Glomerular endothelial cell (primary cell): ENCODE results near the gene PDZD2. TPM values are rescaled to one million over a fixed set of nuclear protein-coding genes. Genes with fewer than 3 reads are reported as not detected.

ENCODE experiments used
- DNase-seq: peaks from one replicate; pipeline ENCODE4 v3.0.0-alpha.2; 2011; ENCODE audit warnings: low read depth, low spot score; ENCODE audit errors: extremely low read depth
- total RNA-seq: library from RNA; depleted of rRNA; stranded (reverse); fragments of >200 nt; gene quantifications from 2 replicates; pipeline ENCODE4 v1.2.3, GENCODE V29; 2015

PDZD2 gene
- total RNA-seq, 1 donor from 2014 or later = 20.3 TPM

DNA sequence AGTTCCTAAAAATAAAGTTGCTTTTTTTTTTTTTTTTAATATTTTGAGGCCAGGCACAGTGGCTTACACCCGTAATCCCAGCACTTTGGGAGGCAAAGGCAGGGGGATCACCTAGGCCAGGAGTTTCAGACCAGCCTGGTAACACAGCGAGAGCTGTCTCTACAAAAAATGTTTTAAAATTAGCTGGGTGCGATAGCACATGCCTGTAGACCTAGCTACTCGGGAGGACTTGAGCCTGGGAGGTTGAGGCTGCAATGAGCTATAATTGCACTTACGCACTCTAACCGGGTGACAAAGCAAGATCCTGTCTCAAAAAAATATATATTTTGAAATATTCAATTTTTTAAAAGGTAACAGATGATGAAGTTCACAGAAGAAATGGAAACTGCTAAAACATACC lies 512.3 kb downstream of the PDZD2 start:
- no peak for DNase-seq

DNA sequence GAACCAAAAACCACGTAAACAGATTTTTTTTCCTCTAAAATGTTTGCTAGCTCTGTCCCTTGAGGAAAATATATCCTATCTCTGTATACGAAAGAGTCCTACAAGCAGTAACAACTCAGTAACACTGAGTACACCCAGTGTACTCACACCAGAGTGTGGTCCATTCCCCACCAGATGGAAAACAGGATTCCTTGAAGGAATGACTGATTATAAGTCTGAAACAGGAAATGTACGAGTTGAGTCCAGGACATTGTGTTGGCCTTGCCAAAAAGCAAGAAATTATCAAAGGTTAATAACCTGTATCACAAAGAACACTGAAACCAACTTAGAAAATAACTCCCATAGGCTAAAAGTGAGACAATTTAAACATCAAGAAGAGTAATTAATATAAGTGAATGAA lies 514.8 kb downstream of the PDZD2 start:
- DNase-seq = no peak

DNA sequence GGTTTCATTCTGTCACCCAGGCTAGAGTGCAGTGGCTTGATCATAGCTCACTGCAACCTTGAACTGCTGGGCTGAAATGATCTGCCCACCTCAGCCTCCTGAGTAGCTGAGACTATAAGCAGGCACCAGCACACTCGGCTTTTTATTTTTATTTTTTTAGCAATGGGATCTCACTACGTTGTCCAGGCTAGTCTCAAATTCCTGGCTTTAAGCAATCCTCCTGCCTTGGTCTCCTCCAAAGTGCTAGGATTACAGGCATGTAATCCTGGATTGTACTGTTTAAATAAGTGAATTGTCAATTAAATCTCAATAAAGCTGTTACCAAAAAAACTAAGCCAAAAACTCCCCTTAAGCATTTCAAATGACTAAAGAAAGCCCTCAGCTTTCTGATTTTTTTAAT lies 516.3 kb downstream of the PDZD2 start:
- DNase-seq = no peak

- no peak for DNase-seq
Observed at GRCh38 chr5:32156635-32157034, 517.7 kb downstream of the PDZD2 start.

DNA sequence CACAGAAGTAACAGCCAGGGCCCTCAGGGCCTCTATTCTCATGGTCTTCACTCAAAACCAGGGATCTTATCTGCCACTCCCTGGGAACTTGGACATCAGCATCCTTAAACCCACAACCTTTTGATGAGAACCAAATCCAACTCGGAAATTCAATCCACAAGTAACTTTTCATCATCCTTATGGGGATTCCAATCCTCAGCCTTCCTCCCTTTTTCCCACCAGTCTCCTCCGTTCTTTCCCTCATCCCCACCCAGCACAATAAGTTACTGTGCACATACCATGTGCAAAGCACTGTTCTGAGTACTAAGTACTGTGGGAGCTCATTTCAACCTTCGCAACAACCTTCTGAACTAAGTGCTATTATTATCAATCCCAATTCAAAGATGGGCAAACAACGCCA lies 518.1 kb downstream of the PDZD2 start:
- DNase-seq = no peak

- DNase-seq = no peak
Observed at GRCh38 chr5:32158679-32158975, 519.7 kb downstream of the PDZD2 start.

DNA sequence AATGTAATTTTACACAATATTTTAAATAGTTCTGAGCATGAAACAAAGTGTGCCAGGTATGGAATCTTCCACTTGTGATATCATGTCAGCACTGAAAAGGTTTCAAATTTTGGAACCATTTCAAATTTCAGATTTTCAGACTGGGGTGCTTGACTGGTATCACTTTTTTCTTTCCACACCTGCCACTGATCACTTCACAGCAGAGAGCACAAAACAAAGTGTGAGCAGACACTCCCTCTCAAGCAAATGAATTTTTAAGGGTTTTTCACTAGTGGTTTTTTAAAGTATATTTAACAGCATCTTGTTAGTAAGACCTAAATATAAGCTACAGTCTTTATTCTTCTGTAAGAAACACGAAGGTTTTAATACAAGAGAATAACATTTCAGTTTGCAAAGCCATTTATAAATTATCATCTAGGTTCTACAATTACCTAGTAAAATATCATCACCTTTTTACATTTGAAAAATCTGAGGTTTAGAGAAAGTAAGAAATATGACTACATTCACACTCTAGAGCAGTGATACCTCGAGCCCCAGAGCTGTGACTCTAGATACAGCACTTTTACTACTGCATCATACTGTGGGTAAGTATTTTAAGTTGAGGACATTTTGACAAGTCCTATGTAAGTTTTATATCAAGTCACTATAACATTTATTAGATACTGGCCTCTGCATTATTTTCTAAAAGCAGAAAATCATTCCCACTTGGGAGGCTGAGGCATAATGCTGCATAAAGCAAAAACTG lies 520.6 kb downstream of the PDZD2 start:
- DNase-seq = no peak

GRCh38 chr5:32160228-32160627 lies 521.3 kb downstream of the PDZD2 start:
- no peak for DNase-seq

Other genes starting within 250 kb of the PDZD2 start
- gene DROSHA, start 107.0 kb upstream of the PDZD2 start, total RNA-seq = 44.1 and 57.8 TPM in 2 replicates
- 18.2 and 18.7 TPM in 2 replicates for gene C5orf22, start 106.8 kb upstream of the PDZD2 start, total RNA-seq